GM21529 (cell line): Measurements from ENCODE around the gene DNAH12.
"Not testable (repeated sequence)": the region's sequence is repeated elsewhere in the genome, so short reads cannot be mapped to it uniquely, and the experiment has no call there.

Experiments
- ATAC-seq: cut with Tn5 transposase; IDR thresholded peaks from one replicate; pipeline ENCODE4 v1.9.1; 2021; ENCODE audit not compliant: unreplicated experiment

The DNAH12 gene

DNA sequence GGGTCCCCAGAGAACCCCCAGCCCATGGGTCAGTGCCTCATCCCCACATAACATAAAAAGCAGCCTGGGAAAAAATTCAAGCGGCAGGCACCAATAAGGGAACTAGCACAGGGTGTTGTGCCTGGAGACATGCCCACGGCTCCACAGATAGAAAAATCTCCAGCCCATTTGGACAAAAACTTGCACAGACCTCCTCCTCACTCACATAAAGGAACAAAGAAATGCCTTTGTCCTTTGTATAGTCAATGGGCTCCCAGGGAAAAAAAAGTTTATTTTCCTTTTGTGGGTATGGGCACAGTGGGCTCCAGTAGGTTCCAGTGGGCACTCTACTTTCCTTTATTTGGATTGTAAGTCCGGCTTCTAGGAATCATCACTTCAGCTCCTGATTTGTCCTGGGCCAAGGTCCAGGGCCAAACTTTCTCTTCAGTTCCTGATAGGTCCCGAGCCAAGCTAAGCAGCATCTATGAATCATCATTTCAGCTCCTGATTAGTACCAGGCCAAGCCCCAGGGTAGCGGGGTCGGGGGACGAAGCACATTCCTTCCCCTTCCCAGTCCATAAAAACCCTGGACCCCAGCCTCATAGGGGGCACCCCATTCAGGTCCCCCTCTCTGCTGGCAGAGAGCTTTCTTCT is 1.6 kb upstream of the DNAH12 start:
- no peak for ATAC-seq

DNA sequence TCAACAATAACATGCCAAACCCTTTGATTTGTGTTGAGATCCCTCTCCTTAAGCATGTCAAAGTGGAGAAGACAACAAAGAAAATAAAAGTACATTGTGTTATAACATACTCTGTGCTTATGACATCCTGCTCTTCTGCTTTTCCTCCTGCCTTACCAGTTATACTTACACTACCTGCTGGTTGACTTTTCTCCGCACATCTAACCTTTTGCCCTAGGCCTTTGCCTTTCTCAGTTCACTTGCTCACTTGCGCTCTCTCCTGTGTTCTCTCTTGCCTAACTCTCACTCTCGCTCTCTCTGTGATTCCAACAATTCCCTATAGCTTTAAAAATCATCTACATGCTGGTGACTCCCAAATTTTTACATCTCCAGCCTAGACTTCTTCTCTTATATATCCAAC is 5.7 kb downstream of the DNAH12 start:
- ATAC-seq, result no peak

DNA sequence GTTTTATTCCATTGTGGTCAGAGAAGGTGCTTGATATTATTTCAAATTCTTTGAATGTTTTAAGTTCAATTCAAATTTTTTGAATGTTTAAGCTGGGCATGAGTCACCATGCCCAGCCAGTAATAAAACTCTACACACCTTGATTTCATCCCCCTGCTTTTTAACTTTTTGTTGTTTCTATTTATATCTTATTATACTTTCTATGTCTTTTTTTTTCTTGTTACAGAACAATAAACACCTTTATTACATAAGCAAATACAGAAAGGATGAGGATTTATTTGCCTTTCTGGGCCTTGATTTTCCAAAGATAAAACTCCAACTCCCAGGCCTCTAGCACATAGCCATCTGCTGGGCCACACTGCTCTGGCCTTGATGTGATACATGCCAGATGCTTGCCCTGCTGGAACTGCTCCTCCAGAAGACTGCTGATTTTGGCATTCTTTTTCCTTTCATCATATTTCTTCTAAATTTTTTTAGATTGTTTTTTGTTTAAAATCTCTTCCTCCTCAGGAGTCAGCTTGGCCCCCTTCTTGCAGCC is 14.0 kb downstream of the DNAH12 start:
- no peak for ATAC-seq

DNA sequence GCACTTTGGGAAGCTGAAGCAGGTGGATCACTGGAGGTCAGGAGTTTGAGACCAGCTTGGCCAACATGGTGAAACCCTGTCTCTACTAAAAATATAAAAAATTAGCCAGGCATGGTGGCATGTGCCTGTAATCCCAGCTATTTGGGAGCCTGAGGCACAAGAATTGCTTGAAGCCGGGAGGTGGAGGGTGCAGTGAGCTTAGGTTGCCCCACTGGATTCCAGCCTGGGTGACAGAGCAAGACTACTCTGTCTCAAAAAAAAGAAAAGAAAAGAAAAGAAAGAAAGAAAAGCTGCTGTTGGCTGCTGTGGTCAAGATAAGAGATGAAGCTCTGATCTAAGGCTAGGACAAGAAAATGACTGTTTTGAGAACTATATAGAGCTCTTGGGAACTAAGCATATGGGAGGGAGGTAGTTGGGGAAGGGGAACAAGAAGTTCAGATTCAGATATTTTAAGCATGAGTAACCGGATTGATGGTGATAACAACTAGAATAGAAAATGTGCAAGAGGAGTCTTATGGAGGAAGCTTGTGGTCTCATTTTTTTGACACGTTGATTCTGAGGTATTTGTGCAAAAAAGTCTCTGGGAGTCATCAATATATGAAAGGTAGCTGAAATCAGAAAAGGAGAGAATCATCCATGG is 25.7 kb downstream of the DNAH12 start:
- ATAC-seq, result no peak

DNA sequence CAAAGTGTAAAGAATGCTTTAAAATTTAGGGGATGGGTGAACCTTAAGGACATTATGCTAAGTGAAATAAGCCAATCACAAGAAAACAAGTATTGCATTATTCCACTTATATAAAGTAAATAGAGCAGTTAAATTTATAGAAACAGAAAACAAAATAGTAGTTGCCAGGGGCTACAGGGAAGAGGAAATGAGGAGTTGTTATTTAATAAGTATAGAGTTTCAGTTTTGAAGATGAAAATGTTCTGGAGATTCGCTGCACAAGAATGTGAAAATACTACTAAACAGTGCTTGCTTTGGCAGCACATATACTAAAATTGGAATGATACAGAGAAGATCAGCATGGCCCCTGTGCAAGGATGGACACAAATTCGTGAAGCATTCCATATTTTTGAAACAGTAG is 32.0 kb downstream of the DNAH12 start:
- no peak for ATAC-seq

DNA sequence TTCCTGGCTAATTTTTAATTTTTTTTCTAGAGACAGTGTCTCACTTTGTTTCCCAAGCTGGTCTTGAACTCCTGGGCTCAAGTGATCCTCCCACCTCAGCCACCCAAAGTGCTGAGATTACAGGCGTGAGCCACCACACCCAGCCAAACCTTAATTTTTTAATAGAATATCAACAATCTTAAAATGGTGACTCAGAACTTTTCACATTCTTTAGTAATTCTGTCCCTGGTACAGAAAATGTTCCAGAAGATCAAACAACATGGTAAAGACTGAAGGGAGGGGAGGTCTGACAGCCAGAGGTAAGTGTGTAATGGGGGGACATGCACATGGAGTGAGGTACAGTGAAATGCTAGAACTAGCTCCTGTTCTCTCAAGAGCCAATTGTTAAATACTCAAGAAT is 38.2 kb downstream of the DNAH12 start:
- no peak for ATAC-seq

DNA sequence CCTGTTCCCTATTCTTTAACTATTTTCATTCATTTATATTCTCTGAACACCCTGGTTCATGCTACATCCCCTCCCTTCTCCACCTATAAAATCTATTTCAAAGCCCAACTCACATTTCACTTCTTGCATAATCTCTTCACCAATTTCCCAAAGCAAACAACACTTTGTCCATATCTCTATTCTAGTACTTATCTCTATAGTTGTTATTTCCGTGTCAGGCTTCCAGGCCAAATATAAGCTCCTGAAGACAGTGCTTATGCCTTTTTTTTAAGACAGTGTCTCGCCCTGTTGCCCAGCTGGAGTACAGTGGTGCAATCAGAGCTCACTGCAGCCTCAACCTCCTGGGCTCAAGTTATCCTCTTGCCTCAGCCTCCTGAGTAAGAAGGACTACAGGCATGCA is 43.6 kb downstream of the DNAH12 start:
- ATAC-seq, result no peak

DNA sequence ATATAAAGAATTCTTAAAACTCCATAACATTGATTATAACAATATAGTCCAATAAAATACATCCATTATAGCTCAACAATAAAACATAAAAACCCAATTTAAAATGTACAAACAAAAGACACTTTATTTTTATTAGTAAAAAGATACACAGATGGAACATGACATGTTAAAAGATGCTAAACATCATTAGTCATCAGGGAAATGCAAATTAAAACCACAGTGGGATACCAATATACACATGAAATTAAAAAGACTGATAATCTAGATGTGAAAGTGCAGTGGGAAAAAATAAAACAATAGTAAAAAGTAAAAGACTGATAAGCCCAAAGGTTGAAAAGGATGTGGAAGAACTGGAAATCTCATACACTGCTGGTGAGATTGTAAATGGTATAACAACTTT is 46.2 kb downstream of the DNAH12 start:
- ATAC-seq, result no peak

DNA sequence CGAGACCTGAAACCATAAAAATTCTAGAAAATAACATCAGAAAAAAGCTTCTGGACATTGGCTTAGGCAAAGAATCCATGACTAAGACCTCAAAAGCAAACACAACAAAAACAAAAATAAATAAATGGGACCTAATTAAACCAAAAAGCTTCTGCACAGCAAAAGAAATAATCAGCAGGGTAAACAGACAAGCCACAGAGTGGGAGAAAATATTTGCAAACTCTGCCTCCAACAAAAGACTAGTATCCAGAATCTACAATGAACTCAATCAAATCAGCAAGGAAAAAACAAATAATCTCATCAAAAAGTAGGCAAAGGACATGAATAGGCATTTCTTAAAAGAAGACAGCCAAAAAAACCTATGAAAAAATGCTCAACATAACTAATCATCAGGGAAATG is 59.6 kb downstream of the DNAH12 start:
- ATAC-seq, result no peak

DNA sequence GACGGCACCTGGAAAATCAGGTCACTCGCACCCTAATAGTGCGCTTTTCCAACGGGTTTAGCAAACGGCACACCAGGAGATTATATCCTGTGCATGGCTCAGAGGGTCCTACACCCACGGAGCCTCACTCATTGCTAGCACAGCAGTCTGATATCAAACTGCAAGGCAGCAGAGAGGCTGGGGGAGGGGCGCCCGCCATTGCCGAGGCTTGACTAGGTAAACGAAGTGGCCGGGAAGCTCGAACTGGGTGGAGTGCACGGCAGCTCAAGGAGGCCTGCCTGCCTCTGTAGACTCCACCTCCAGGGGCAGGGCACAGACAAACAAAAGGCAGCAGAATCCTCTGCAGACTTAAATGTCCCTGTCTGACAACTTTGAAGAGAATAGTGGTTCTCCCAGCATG is 67.0 kb downstream of the DNAH12 start:
- not testable (repeated sequence) for ATAC-seq

DNA sequence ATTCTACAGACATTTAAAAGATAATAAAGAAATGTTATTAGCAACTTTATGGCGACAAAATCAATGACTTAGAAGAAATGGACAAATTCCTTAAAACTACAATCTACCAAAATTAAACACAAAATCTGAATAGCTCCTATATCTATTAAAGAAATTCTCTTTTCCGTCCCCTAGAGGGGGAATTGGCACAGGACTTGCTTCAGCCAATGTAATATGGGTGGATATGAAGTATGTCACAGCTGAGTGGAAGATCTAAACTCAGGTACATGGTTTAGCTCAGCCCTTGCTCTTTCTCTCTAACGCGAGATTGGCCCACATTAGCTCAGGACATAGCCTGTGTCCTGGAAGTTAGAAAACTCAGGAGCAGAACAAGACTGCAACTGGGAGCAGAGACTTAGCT is 79.3 kb downstream of the DNAH12 start:
- no peak for ATAC-seq

DNA sequence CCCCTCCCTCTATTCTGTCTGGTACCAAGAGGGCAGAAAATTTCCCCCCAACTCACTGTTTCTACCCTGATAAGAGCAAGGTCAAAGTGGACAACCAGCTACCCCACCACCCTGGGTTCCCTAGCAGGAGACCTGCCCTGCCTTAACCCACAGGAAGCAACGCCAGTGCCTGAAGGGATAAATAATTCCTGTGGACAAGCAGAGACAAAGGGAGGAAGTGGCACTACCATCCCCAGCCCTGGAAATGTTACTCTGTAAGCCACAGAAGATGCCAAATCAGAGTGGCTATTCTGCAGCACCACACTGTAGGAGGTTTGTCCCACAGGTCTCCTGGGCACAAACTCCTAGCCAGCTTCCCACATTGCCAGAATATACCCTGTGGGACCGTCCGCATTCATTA is 80.1 kb downstream of the DNAH12 start:
- no peak for ATAC-seq

DNA sequence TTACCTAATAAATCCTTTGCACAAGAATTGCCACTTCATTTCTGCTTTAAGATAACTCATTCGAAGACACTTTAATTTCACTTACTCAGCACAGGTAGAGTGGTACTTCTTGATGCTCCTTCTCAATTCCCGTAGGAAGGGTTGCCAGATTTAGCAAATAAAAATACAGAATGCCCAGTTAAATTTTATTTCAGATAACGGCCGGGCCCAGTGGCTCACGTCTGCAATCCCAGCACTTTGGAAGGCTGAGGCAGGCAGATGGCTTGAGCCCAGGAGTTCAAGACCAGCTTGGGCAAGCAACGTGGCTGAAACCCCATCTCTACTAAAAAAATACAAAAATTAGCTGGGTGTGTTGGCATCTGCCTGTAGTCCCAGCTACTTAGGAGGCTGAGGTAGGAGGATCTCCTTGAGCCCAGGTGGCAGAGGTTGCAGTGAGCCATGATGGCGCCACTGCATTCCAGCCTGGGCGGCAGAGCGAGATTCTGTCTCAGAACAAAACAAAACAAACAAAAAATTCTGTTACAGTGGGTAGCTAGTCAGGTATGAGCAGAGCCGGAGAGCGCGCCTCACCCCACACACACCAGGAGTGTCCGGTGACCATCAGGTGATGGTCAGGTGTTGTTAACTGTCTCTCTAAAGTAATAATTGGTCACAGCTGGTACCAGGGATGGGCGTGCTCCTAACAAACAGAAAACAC is 92.8 kb downstream of the DNAH12 start:
- no peak for ATAC-seq

DNA sequence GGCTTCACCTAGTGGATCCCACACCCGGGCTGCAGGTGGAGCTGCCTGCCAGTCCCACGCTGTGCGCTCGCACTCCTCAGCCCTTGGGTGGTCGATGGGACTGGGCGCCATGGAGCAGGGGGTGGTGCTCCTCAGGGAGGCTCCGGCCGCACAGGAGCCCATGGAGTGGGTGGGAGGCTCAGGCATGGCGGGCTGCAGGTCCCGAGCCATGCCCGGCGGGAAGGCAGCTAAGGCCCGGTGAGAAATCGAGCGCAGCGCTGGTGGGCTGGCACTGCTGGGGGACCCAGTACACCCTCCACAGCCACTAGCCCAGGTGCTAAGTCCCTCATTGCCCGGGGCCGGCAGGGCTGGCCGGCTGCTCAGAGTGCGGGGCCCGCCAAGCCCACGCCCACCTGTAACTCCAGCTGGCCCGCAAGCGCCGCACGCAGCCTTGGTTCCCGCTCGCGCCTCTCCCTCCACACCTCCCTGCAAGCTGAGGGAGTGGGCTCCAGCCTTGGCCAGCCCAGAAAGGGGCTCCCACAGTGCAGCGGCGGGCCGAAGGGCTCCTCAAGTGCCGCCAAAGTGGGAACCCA is 94.8 kb downstream of the DNAH12 start:
- not testable (repeated sequence) for ATAC-seq

DNA sequence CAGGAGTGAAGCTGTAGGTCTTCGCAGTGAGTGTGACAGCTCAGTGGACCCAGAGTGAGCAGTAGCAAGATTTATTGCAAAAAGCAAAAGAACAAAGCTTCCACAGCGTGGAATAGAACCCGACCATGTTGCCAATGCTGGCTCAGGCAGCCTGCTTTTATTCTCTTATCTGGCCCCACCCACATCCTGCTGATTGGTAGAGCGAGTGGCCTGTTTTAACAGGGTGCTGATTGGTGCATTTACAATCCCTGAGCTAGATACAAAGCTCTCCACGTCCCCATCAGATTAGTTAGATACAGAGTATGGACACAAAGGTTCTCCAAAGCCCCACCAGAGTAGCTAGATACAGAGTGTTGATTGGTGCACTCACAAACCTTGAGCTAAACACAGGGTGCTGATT is 95.7 kb downstream of the DNAH12 start:
- ATAC-seq, result not testable (repeated sequence)

DNA sequence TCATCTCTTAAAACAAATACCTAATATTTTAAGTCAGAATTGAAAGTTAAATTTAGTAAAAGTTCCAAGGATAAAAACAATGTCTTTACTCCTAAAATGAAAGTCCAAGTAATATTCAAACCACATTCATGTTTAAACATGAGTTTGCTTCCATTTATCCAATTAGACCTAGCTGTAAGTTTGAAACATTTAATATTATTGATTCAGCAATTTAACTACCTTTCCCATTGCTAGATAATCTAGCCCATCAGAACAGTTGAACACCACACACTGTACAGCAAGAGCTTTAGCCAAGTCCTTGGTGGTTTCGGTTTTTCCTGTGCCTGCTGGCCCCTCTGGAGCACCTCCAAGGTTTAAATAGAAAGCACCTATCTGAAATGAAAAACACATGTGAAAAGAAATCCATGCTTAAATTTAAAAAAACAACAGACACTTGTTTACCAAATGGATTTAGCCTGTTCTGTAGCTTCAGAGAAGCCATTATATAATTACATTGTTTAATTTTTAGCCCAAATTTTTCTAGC is 97.8 kb downstream of the DNAH12 start:
- no peak for ATAC-seq

DNA sequence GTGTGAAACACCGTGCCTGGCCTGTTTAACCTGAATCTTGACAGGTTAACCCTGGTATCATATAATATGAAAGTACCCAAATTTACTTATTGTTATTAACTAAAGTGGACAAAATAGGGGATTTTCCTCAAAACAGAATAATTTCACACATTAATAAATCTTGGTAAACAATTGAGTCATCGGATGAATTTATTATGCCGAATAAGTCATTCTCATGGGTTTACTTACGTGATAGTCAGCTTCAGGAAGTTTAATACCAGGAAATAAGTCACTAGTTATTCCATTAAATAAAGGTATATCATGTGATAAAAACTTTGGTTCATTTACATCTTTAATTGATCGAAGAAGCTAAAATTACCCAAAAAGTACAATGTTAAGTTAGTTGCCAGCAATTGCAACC is 99.7 kb downstream of the DNAH12 start:
- ATAC-seq, result no peak

DNA sequence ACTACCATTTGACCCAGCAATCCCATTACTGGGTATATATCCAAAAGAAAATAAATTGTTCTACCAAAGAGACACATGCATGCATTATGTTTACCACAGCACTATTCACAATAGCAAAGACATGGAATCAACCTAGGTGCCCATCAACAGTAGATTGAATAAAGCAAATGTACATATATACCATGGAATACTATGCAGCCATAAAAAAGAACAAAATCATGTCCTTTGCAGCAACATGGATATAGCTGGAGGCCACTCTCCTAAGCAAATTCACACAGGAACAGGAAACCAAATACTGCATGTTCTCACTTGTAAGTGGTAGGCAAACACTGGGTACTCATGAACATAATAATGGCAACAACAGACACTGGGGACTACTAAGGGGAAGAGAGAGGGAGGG is 104.0 kb downstream of the DNAH12 start:
- not testable (repeated sequence) for ATAC-seq

DNA sequence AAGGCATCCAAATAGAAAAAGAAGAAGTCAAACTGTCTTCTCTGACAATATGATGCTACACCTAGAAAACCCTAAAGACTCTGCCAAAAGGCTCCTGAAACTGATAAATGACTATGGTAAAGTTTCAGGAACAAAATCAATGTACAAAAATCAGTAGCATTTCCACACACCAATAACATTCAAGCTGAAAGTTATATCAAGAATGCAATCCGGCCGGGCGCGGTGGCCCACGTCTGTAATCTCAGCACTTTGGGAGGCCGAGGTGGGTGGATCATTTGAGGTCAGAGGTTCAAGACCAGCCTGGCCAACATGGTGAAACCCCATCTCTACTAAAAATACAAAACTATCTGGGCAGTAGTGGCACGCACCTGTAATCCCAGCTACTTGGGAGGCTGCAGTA is 105.7 kb downstream of the DNAH12 start:
- not testable (repeated sequence) for ATAC-seq

DNA sequence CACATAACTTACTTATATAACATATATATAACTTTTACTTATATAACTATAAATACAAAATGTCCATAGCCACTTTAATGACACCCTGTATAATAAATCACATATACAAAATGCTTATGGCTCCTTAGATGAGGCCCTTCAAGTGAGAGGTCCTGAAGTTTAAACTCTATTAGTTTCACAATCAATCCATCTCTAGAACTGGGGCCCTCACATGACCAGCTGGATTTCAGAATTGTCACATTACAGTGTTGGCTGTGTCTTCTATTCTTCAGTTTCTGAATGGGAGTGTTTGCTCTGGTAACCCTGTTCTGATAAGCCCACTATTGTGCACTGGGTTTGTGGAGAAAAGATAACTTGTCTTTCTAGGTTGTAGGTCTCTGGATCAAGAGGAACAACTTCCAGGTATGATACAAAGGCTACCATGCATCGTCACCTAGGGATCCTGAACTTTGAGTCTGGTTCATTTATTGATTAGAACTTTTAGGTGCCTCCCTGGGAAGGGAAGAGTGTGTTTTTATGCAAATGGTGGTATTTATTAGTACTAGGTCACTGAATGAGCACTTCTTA is 107.9 kb downstream of the DNAH12 start:
- no peak for ATAC-seq

DNA sequence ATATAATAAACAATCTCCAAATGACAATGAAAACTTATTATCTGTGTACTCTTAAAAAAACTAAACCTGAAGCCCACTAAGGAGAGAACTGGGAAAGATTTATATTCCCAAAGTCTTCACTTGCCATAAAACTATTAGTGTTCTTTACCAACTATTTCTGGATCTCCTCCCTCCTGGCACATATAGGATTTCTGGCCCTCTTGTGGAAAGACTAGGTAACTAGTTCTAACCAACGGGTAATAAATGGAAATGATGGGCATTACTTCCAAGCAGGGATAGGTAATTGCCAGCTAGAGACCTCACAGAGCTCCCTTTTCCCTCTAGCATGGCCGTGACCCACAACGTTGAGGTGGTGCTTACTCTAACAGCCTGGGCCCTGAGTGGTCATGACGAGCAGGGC is 110.1 kb downstream of the DNAH12 start:
- no peak for ATAC-seq
